A673 (cell line): Measurements from ENCODE around the gene ARHGAP12. TPM values are rescaled to one million over a fixed set of nuclear protein-coding genes. Genes with fewer than 3 reads are reported as not detected.

Source experiments
- BruUV-seq: library from RNA; stranded (reverse); fragments of 400-500 nt; replicated peaks from 2 replicates; lab custom pipeline; 2021; lab: Mats Ljungman, UMichigan
- CTCF ChIA-PET: fragments of 300-600 bp; sonication (Branson Sonifier 250); formaldehyde crosslinking; loops from one replicate; lab custom pipeline; 2022; ENCODE audit warnings: antibody characterized with exemption; lab: Charles Lee
- POLR2A ChIA-PET: fragments of 300-600 bp; sonication (Branson Sonifier 250); formaldehyde crosslinking; loops from one replicate; lab custom pipeline; 2022; ENCODE audit warnings: antibody characterized with exemption; ENCODE audit not compliant: low non-redundant PET; lab: Charles Lee
- DNase-seq: peaks from one replicate; pipeline ENCODE4 v3.0.0-alpha.2; 2015; ENCODE audit warnings: low spot score
- H3K27ac ChIP-seq: fragments of 200-600 bp; sonication (generic); 2 replicates; pipeline ENCODE4 v1.5.1; 2016; ENCODE audit warnings: mixed run types, low read depth, mild to moderate bottlenecking, mixed read lengths, antibody characterized with exemption, low read length; ENCODE audit not compliant: poor library complexity, severe bottlenecking
- H3K27me3 ChIP-seq: fragments of 200-600 bp; sonication (generic); replicated peaks from 2 replicates; pipeline ENCODE4 v1.6.1; 2017; ENCODE audit warnings: mixed run types, low read depth, mild to moderate bottlenecking, mixed read lengths, antibody characterized with exemption, low read length; ENCODE audit not compliant: insufficient read depth, poor library complexity
- H3K36me3 ChIP-seq: fragments of 200-600 bp; sonication (generic); 2 replicates; pipeline ENCODE4 v1.6.1; 2016; ENCODE audit warnings: mixed run types, mild to moderate bottlenecking, mixed read lengths, antibody characterized with exemption, low read length; ENCODE audit not compliant: insufficient read depth, poor library complexity, severe bottlenecking
- H3K4me1 ChIP-seq: fragments of 200-600 bp; sonication (generic); 2 replicates; pipeline ENCODE4 v1.6.1; 2017; ENCODE audit warnings: mixed run types, mild to moderate bottlenecking, mixed read lengths, antibody characterized with exemption, low read length; ENCODE audit not compliant: insufficient read depth, poor library complexity, severe bottlenecking
- H3K4me3 ChIP-seq: fragments of 200-600 bp; sonication (generic); 2 replicates; pipeline ENCODE4 v1.5.1; 2016; ENCODE audit warnings: low read depth, mixed run types, mild to moderate bottlenecking, mixed read lengths, low read length; ENCODE audit not compliant: poor library complexity, severe bottlenecking
- H3K9me3 ChIP-seq: fragments of 200-600 bp; sonication (generic); 2 replicates; pipeline ENCODE4 v1.6.1; 2016; ENCODE audit warnings: mixed run types, low read depth, mild to moderate bottlenecking, mixed read lengths, antibody characterized with exemption, low read length; ENCODE audit not compliant: poor library complexity, severe bottlenecking
- EZH2 ChIP-seq: fragments of 200-600 bp; sonication (generic); IDR thresholded peaks from 2 replicates; pipeline ENCODE4 v1.6.1; 2017; ENCODE audit warnings: borderline replicate concordance, low read depth, mild to moderate bottlenecking, mixed read lengths, antibody characterized with exemption, low read length; ENCODE audit not compliant: poor library complexity, severe bottlenecking
- intact Hi-C: fragments of 100-400 bp; cut with micrococcal nuclease; formaldehyde crosslinking; loops from one replicate; pipeline ENCODE4 v1.10.0; 2022; ENCODE audit not compliant: unreplicated experiment
- total RNA-seq: library from RNA; stranded (reverse); gene quantifications from 2 replicates; pipeline ENCODE4 v1.2.3, GENCODE V29; 2021
- TF ChIP-seq, protein P1 (sequence below): fragments of 300-800, 200-600 bp; sonication (generic); conservative IDR thresholded peaks from 2 replicates; pipeline ENCODE4 v1.5.1; 2017; ENCODE audit warnings: low read depth, mild to moderate bottlenecking, antibody characterized with exemption, low read length, moderate library complexity, mixed read lengths

ARHGAP12 gene
- total RNA-seq, 1 experiment from 2014 or later: 30.0 TPM

DNA sequence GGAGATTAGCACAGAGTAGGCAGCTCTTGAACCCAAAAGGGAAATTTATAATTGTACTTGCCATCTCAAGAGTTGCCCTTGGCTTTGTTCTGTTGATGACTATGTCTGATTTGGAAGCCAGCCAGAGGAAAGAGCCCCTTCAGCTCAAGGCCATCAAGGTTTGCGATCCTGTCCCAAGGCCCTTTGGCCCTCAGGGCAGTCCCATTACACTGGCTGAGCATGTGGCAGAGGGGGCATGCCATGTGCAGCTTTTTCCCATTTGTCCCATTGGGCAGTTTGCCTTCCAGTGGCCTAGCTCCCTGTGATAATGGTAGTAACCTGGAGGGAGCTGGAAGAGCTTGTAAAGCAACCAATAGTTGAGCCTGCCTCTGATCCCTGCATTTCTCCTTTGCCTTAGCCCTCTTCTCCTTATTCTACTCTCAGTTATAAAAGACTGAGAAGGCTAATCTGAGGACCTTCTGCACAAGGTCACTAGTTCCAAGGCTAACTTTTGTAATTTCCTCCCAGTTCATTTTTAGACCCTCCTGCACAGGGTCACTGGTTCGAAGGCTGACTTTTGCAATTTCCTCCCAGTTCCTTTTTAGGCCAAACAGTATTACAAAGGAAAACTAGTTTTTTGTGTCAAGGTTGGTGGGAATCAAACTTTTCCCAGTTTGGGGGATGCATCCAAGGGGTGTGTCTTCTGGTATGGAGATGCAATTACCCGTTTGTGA, 31.0 kb upstream of the ARHGAP12 start:
- no peak for DNase-seq
- Histone ChIP-seq H3K4me3 (no peak overlapping the region), H3K4me1 (peaks cover 2% of the 10 kb centered on the region), H3K27ac (no peak overlapping the region), H3K27me3 (no peaks in the 10 kb centered on the region), H3K36me3 (no peaks in the 10 kb centered on the region), H3K9me3 (no peaks in the 10 kb centered on the region)
- BruUV-seq: no TSS peak
- CTCF ChIA-PET: no interaction called here
- POLR2A ChIA-PET: no interaction called here
- intact Hi-C loops: no loop called here
- TF ChIP-seq, protein P1, sequence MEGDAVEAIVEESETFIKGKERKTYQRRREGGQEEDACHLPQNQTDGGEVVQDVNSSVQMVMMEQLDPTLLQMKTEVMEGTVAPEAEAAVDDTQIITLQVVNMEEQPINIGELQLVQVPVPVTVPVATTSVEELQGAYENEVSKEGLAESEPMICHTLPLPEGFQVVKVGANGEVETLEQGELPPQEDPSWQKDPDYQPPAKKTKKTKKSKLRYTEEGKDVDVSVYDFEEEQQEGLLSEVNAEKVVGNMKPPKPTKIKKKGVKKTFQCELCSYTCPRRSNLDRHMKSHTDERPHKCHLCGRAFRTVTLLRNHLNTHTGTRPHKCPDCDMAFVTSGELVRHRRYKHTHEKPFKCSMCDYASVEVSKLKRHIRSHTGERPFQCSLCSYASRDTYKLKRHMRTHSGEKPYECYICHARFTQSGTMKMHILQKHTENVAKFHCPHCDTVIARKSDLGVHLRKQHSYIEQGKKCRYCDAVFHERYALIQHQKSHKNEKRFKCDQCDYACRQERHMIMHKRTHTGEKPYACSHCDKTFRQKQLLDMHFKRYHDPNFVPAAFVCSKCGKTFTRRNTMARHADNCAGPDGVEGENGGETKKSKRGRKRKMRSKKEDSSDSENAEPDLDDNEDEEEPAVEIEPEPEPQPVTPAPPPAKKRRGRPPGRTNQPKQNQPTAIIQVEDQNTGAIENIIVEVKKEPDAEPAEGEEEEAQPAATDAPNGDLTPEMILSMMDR: no peak
- TF ChIP-seq EZH2: no peak

GRCh38 chr10:31958856-31959255, 30.2 kb upstream of the ARHGAP12 start:
- ChIA-PET POLR2A (no interaction called here), CTCF (no interaction called here)
- intact Hi-C loops: no loop called here
- Histone ChIP-seq H3K9me3 (no peaks in the 10 kb centered on the region), H3K27me3 (no peaks in the 10 kb centered on the region), H3K4me1 (no peaks in the 10 kb centered on the region), H3K27ac (no peak overlapping the region), H3K4me3 (no peak overlapping the region), H3K36me3 (no peaks in the 10 kb centered on the region)
- BruUV-seq: no TSS peak
- no peak for DNase-seq
- TF ChIP-seq, protein P1: no peak

GRCh38 chr10:31956200-31956946, 27.7 kb upstream of the ARHGAP12 start:
- Histone ChIP-seq H3K27ac (no peak overlapping the region), H3K36me3 (no peaks in the 10 kb centered on the region), H3K4me1 (no peaks in the 10 kb centered on the region), H3K4me3 (no peak overlapping the region), H3K27me3 (no peaks in the 10 kb centered on the region), H3K9me3 (no peaks in the 10 kb centered on the region)
- CTCF ChIA-PET: no interaction called here
- intact Hi-C loops: no loop called here
- BruUV-seq: no TSS peak
- DNase-seq: no peak
- TF ChIP-seq, protein P1: no peak
- no peak for TF ChIP-seq EZH2
- POLR2A ChIA-PET: no interaction called here
